Measurements from ENCODE around the gene TMIGD2.
"Not testable (repeated sequence)": the region's sequence is repeated elsewhere in the genome, so short reads cannot be mapped to it uniquely, and the experiment has no call there.

The TMIGD2 gene

DNA sequence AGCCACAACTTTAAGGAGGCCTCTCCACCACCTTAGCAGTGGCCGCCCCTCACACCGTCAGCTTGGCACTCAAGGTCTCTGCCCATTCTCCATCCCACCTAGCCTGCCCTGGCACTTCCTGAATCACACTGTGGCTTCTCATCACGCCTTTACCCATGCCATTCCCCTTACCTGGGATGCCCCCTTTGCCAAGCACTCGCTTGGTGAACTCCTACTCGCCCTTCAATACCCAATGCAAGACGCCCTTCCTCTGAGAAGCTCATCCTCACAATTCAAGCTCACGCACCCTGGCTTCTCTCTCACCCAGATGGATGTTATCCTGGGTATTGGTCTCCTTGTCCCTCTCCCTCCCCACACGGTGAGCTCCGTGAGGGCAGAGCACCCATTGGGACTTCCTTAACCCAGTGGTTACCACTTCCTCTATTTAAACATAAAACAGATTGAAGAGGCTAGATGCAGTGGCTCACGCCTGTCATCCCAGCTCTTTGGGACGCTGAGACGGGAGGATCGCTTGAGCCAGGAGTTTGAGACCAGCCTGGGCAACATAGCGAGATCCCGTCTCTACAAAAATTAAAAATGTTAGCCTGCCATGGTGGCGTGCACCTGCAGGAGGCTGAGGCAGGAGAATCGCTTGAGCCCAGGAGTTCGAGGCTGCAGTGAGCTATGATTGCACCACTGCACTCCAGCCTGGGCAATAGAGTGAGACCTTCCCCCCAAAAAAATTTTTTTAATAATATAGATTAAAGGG is 35.8 kb downstream of the TMIGD2 start:
- DNase-seq: no peak

DNA sequence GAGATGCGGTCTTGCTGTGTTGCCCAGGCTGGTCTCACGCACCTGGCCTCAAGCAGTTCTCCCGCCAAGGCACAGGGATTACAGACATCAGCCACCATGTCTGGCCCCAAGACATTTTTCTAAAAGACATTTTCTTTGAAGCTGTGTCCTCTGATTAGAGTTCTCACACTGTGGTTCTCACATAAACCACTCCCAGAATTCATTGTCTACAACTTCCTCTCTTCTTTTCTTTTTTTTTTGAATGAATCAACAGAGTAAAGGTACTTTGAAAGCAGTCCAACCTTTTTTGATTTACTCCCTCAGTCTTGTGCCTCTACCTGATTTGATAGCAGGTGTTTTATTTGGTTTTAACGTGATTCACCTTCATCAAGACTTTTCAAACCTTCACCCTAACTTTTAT is 37.4 kb downstream of the TMIGD2 start:
- DNase-seq: no peak

DNA sequence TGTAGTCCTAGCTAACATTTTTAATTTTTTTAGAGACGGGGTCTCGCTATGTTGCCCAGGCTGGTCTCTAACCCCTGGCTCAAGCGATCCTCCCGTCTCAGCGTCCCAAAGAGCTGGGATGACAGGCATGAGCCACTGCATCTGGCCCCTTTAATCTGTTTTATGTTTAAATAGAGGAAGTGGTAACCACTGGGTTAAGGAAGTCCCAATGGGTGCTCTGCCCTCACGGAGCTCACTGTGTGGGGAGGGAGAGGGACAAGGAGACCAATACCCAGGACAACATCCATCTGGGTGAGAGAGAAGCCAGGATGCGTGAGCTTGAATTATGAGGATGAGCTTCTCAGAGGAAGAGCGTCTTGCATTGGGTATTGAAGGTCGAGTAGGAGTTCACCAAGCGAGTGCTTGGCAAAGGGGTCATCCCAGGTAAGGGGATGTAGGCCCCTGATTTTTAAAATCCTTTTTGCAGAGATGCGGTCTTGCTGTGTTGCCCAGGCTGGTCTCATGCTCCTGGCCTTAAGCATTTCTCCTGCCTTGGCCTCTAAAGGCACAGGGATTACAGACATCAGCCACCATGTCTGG is 41.5 kb downstream of the TMIGD2 start:
- DNase-seq: no peak

DNA sequence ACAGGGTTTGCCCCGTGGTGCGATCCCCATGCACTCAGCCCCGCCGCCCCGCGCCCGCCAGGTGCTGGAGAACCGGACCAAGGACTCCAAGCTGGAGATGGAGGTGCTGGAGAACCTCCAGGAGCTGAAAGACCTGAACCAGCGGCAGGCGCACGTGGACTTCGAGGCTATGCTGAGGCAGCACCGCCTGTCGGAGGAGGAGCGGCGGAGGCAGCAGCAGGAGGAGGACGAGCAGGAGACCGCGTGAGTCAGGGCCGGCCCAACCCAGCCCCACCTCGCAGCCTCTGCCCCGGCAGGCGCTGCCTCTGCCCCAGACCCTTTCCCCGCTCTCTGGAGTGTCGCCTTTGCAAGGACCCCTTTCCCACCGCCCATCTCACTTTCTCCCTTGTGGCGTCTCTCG is 44.0 kb downstream of the TMIGD2 start:
- DNase-seq: no peak

DNA sequence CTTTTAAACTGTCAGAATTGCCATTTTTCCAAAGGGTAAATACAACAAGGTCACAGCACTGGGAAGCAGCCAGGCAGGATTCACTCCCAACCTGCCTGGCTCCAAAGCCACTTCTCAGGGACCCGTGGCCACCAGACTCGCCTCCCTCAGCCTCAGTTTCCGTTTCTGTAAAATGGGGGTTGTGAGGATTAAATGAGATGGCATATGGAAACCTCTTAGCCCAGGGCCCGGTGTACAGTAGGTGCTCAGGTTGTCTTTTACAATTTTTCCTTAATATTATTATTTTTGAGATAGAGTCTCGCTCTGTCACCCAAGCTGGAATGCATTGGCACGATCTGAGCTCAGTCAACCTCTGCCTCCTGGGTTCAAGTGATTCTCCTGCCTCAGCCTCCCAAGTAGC is 45.2 kb downstream of the TMIGD2 start:
- DNase-seq: no peak

DNA sequence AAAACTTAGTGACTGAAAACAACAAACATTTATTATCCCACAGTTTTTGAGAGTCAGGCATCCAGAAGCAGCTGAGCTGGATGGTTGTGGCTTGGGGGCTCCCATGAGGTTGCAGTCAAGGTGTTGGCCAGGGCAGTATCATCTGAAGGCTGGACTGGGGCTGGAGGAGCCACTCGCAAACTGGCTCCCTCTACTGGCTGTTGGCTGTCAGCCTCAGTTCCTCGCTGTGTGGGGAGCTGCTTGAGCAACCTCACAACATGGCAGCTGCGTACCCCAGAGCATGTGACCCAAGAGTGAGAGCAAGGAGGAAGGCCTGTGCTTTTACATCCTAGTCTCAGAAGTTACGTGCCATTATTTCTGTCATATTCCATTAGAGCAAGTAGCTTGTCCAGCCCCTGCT is 45.6 kb downstream of the TMIGD2 start:
- no peak for DNase-seq

DNA sequence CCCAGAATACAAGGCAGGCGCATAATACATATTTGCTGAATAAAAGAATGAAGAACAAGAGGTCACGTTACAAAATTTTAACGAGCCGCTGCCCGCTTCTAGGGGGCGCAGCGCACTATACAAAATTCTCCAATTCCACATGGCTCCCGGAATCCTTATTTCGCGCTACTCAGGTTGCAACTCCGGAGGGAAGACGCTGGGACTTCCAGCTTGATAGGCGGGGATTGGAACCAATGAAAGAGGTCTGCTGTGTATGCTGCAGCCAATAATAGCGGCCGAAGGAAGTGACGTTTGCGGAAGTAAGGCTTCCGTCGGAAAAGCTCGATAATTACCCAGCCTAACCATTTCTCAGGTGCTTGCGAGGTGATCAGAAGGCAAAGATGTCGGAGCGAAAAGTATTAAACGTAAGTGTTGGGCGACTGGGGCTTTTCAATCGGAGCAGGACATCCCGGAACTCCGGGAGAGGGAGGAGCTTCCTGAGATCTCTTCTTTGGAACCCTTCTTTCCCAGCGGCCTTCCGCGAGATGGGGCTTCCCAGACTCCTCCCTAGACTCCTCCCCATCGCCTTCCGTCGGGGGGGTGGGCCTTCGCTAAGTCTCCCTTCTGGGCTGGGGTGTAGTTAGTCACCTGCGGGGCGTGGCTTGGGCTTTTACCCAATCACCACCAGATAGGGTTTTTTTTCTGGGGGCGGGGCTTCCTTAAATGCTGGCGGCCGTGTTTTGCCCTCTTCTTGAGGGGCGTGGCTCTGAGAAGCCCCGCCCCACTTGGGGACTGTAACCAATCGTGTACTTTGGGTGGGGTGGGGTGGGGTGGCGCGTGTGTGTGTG is 55.2 kb downstream of the TMIGD2 start, which contains the start of gene YJU2:
Gene YJU2 (plus strand): TSS at position 314 of the 827 bp plus-strand sequence. CDS start 67 bp downstream, at position 381.
- peak; percentile 93 for DNase-seq

DNA sequence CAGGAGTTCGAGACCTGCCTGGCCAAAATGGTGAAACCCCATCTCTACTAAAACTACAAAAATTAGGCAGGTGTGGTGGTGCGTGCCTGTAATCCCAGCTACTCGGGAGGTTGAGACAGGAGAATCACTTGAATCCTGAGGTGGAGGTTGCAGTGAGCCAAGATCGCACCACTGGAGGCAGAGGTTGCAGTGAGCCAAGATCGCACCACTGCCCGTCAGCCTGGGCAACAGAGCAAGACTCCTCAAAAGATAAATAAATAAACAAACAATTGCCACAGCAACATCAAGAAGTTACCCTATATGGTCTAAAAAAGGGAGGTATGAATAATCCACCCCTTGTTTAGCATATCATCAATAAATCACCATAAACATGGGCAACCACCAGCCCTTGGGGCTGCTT is 56.3 kb downstream of the TMIGD2 start:
- not testable (repeated sequence) for DNase-seq
